GM12891 (cell line): ENCODE results near the gene RGS14.

Experiments used
- POLR2A ChIP-seq: IDR thresholded peaks from 2 replicates; pipeline ENCODE4 v1.6.1; 2011; ENCODE audit warnings: low read depth, low read length, control low read depth
- POLR2AphosphoS5 ChIP-seq: IDR thresholded peaks from 2 replicates; pipeline ENCODE4 v1.6.1; 2011; ENCODE audit warnings: low read depth, low read length, control low read depth
- POU2F2 ChIP-seq: IDR thresholded peaks from 2 replicates; pipeline ENCODE4 v1.6.1; 2011; ENCODE audit warnings: low read depth, mild to moderate bottlenecking, control low read depth, low read length, moderate library complexity
- SPI1 ChIP-seq: IDR thresholded peaks from 2 replicates; pipeline ENCODE4 v1.6.1; 2011; ENCODE audit warnings: low read depth, low read length, control low read depth
- TAF1 ChIP-seq: IDR thresholded peaks from 2 replicates; pipeline ENCODE4 v1.6.1; 2011; ENCODE audit warnings: low read depth, low read length, control low read depth

- TF ChIP-seq POU2F2 (no peak), POLR2A (no peak), POLR2AphosphoS5 (no peak), SPI1 (no peak), TAF1 (no peak)
Observed at GRCh38 chr5:177397875-177398390, 40.2 kb downstream of the RGS14 start.
